NCI-H1417 treated with DMSO at 0.1 percent for 48 hours (cell line): ENCODE results near the gene GPR143.

Experiments
- DNase-seq: peaks from one replicate; lab custom pipeline; 2025; lab: John Stamatoyannopoulos, UW

Gene GPR143

GRCh38 chrX:9708086-9708485 lies 57.6 kb downstream of the GPR143 start:
- no peak for DNase-seq

- DNase-seq, result no peak
These were observed 58.2 kb downstream of the GPR143 start for GRCh38 chrX:9707306-9708033.

DNA sequence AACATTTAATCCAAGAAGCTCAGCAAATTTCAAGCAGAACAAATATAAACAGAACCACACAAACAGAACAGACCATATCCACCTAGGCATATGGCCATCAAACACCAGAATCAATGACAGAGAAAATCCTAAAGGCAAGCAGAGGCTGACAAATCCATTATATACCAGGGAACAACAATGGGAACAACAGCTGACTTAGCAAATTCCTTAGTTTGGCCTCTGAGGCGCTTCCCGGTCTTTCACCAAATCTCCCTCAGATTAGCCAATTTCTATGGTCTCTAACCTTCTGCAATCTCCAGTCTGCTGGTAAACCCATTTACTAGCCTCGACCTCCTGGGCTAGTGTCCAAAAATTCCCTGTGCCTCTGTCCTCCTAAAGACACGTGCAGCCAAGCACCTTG lies 59.2 kb downstream of the GPR143 start:
- no peak for DNase-seq

GRCh38 chrX:9704876-9705465 lies 60.7 kb downstream of the GPR143 start:
- no peak for DNase-seq

DNA sequence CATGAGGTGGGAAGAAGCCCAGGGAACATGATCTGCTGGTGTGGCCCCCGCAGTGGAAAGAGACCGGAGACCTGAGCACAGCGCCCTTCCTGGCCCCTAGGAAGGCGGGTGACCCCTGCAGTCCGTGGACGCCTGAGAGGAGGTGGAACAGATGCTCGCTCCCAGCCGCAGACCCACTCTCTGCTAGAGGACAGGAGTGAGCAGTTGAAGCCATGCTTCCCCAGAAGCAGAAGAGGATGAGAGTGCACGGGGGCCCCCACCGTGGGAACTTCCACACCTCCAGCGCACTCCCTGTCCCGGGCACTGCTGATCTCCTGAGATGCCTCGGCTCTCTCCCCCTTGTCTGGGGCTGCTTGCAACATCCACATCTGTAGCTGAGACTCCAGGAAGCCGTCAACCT lies 62.2 kb downstream of the GPR143 start:
- DNase-seq, result no peak

DNA sequence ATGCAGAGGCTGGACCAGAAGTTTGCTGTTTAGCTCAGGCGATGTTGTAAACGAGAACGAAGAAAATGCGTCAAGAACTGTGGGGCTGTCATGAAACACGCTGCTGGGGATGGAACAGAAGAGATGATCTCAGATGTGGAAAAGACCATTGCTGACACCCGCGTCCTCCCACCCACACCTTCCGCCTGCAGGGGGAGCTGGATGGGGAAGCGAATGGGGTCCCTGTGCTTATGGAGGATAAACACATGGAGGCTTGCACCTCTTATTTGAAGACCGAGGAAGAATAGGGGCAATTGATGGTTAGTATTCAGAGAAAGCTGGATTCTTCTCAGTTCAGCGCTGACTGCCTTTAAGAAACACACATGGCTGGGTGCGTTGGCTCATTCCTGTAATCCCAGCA lies 63.9 kb downstream of the GPR143 start:
- no peak for DNase-seq

- no peak for DNase-seq
These were observed 65.1 kb downstream of the GPR143 start for GRCh38 chrX:9700555-9700954.

- DNase-seq, result no peak
These were observed 67.1 kb downstream of the GPR143 start for GRCh38 chrX:9698576-9698975.

GRCh38 chrX:9693307-9694001 lies 72.2 kb downstream of the GPR143 start:
- no peak for DNase-seq

GRCh38 chrX:9690046-9690445 lies 75.6 kb downstream of the GPR143 start:
- DNase-seq, result no peak

- DNase-seq, result no peak
These were observed 76.8 kb downstream of the GPR143 start for GRCh38 chrX:9688833-9689232.

- no peak for DNase-seq
These were observed 77.7 kb downstream of the GPR143 start for GRCh38 chrX:9687899-9688298.

DNA sequence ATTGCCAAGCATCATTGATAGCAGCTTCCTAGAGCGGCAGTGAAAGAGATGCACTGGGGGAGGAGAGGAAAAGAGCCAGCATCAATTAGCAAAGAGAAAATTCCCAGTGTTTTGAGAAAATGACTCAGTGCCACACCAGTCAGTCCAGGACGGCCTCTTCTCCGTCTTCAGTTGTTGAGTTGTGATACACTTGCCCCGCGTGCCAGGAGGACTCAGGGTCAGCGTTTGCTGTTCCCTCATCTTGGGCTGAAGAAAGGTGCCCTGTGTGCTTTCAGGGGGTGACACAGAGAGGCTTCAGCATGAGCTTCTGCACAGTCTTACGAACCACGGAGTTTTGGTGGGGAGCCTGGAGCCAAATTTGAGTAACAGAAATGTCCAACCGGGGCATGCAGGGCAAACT lies 82.3 kb downstream of the GPR143 start:
- DNase-seq, result no peak

DNA sequence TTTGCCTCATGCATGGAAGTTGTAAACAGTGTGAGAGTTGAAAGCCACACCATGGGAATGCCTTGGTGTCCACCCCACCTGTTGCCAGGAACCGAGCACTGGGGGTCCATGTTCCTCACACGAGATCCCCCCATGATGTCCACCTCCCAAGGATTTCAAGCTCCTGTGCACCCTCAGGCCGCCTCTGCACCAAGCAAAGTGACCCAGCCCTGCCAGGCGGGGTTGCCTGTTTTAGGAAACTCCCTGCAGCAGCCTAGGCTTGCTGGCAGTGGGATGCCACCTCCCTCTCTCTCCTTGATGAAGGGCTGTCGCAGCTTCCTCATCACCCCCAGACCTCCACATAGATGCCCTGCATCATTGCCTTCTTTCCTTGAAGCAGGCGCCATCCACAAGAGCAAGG lies 82.8 kb downstream of the GPR143 start:
- DNase-seq, result no peak

DNA sequence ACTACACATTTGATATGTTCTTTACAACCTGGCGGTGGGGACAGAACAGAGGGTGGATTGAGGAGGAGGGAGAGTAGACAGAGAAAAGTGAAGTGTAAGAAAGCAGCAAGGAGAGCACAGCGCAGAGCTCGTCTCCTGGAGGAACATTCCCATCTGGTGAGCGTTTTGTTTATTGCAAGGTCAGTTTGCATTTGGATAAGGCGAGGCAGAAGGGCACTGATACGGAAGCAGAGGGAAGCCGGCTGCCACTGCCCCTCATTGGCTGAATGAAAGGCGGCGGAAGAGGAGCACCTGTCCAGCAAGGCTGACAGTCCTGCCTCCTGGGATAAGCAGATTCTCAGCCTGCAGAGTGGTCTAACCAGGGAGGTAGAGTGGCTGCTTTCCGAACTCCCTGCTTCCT lies 83.2 kb downstream of the GPR143 start:
- no peak for DNase-seq

GRCh38 chrX:9681422-9681821 lies 84.2 kb downstream of the GPR143 start:
- no peak for DNase-seq

- no peak for DNase-seq
These were observed 84.6 kb downstream of the GPR143 start for GRCh38 chrX:9681011-9681410.

DNA sequence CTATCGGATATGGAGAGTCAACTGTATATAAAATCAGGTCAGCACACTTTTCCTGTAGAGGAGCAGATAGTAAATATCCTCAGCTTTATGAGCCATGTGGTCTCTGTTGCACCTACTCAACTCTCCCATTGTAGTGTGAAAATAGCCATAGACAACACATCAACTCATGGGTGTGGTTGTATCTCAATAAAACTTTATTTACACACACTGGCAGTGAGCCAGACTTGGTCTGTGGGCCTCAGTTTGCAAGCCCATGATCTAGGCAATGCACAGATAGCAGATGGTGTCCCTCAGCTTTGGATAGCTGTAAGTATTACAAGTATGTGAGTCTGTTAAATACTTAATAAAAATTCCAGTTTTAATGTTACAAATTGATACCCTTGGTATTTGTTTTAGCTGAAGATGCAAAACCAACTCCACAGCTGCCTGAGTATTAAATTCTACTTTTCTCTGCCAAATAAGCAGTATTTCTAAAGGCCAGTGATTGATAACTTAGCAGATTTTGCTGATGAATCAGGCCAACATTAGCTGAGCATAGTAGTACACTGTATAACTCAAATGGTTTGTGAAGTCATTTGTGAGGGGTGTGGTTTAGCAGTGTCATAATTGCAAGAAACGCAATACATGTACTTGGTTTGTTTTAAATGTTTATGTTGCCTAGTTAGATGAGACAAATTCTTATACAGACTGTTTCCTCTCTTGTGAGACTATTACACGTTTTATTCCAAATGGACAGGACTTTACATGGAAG lies 87.3 kb downstream of the GPR143 start:
- no peak for DNase-seq

- no peak for DNase-seq
These were observed 88.4 kb downstream of the GPR143 start for GRCh38 chrX:9677098-9677739.

GRCh38 chrX:9676738-9677097 lies 88.9 kb downstream of the GPR143 start:
- no peak for DNase-seq

DNA sequence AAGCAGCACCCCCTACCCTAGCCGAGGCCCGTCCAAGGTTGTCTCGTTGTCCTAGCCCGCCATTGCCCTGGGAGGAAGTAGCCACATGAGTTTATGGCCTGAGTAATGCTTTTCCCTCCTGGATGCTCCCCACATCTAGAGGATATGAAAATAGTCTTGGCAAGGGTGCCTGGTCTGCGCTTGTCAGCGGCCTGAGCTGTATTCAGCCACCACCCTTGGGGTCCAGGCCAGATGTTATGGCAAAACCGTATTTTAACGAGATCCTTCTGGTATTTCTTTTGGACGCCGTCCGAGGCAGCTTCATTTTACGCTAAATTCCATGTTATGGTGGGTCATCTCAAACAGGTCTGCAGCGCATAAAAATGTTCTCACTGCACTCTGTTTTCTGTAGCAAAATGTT lies 89.3 kb downstream of the GPR143 start:
- DNase-seq, result no peak
